Mucosa of stomach (tissue), 1 donor: ENCODE measurements around the gene GRB7.

Experiments used
- H3K27me3 ChIP-seq: one replicate; pipeline ENCODE4 v1.7.0; 2013; ENCODE audit warnings: mild to moderate bottlenecking, low read length; ENCODE audit not compliant: control insufficient read depth, insufficient read depth
- H3K36me3 ChIP-seq: one replicate; pipeline ENCODE4 v1.7.0; 2013; ENCODE audit warnings: low read length; ENCODE audit not compliant: control insufficient read depth, insufficient read depth
- H3K4me1 ChIP-seq: one replicate; pipeline ENCODE4 v1.7.0; 2013; ENCODE audit warnings: mild to moderate bottlenecking, low read length; ENCODE audit not compliant: control insufficient read depth, insufficient read depth
- H3K4me3 ChIP-seq: one replicate; pipeline ENCODE4 v1.7.0; 2013; ENCODE audit warnings: low read length
- H3K9ac ChIP-seq: one replicate; pipeline ENCODE4 v1.7.0; 2013; ENCODE audit warnings: mild to moderate bottlenecking, low read length, moderate library complexity
- H3K9me3 ChIP-seq: one replicate; pipeline ENCODE4 v1.7.0; 2013; ENCODE audit warnings: mild to moderate bottlenecking, low read length, moderate library complexity; ENCODE audit not compliant: control insufficient read depth
- donor health status: Pancreatic carcinoma.

Gene GRB7

DNA sequence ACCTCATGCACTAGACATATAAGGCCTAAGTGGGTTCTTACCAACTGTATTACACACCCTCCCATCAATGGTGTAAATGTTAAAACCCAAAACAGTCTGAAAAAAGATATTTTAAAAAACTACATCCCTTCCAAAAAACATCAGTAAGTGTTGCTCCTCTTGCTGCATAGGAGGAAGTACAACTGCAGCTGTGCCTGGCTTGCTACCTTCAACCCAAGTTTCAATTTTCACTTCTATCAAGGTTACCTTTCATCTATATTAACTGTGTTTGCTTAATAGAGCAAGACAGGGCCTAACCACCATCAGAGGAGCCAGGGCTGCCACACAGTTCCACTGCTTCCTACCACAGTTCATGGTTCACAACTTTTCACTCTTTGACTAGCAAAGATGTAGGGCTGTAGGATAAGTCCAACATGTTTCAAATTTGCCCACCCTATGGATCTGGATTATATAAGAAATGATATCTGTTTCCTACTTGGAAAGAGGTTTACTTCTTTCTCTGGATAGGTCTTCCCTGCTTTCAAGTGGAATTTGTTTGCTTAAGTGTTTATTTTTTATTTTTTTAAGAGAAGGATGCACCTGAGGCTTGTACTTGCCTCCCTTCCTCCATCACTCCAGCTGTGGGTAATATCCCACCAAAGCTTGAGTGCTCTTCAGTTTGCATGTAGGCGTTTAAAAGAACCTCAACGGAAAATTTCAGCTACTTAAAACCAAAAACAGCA, 56.7 kb downstream of the GRB7 start:
- H3K9ac ChIP-seq, result no peak overlapping the region
- no peak overlapping the region for H3K4me3 ChIP-seq
- no peaks in the 10 kb centered on the region for H3K9me3 ChIP-seq
- no peaks in the 10 kb centered on the region for H3K27me3 ChIP-seq
- no peaks in the 10 kb centered on the region for H3K4me1 ChIP-seq
- no peaks in the 10 kb centered on the region for H3K36me3 ChIP-seq
